Naive thymus-derived CD4-positive, alpha-beta T cell (primary cell): ENCODE measurements around the gene LOXL1. TPM values are rescaled to one million over a fixed set of nuclear protein-coding genes. Genes with fewer than 3 reads are reported as not detected.
A peak's percentile ranks its signal among the peaks of the same experiment; 100 is the strongest.
"Not testable (repeated sequence)": the region's sequence is repeated elsewhere in the genome, so short reads cannot be mapped to it uniquely, and the experiment has no call there.

Experiments
- ATAC-seq: fragments of 150-1000 bp; cut with Tn5 transposase; 2 replicates; pipeline ENCODE4 v1.10.0; 2021; ENCODE audit warnings: mild to moderate bottlenecking, moderate library complexity
- CTCF ChIA-PET: fragments of 350-600 bp; sonication (Branson Sonifier 250); formaldehyde crosslinking; loops from one replicate; lab custom pipeline; 2021; ENCODE audit warnings: antibody characterized with exemption; lab: Charles Lee
- POLR2A ChIA-PET: fragments of 350-600 bp; sonication (Branson Sonifier 250); formaldehyde crosslinking; loops from one replicate; lab custom pipeline; 2021; ENCODE audit warnings: antibody characterized with exemption, inconsistent platforms; lab: Charles Lee
- DNase-seq, 9 donors: peaks; one replicate each; pipeline versions ENCODE4 v3.0.0 to v3.0.0-alpha.2; 2020 to 2022; ENCODE audit warnings: mixed read lengths in 1 of 9
- H3K27ac ChIP-seq: one replicate; pipeline ENCODE4 v1.7.0; 2013; ENCODE audit warnings: mild to moderate bottlenecking, low read depth, low read length, moderate library complexity
- H3K27me3 ChIP-seq, 2 donors: one replicate each; pipeline ENCODE4 v1.7.0; 2013; ENCODE audit warnings: low read length in 2 of 2, mild to moderate bottlenecking in 2 of 2, moderate library complexity in 2 of 2; ENCODE audit not compliant: control insufficient read depth in 2 of 2, insufficient read depth in 2 of 2
- H3K36me3 ChIP-seq, 3 experiments: 1 replicate in 2 of 3; 2 replicates in 1 of 3; pipeline ENCODE4 v1.7.0; 2013; ENCODE audit warnings: low read length in 3 of 3, mild to moderate bottlenecking in 3 of 3, moderate library complexity in 1 of 3; ENCODE audit not compliant: insufficient read depth in 3 of 3, control insufficient read depth in 2 of 3
- H3K4me1 ChIP-seq, 2 donors: one replicate each; pipeline ENCODE4 v1.7.0; 2013; ENCODE audit warnings: low read length in 2 of 2, mild to moderate bottlenecking in 2 of 2, moderate library complexity in 1 of 2; ENCODE audit not compliant: control insufficient read depth in 2 of 2, insufficient read depth in 2 of 2
- H3K4me3 ChIP-seq: 2 replicates; pipeline ENCODE4 v1.7.0; 2013; ENCODE audit warnings: mild to moderate bottlenecking, low read length
- H3K9me3 ChIP-seq, 3 experiments: 1 replicate in 2 of 3; 2 replicates in 1 of 3; pipeline ENCODE4 v1.7.0; 2013; ENCODE audit warnings: low read length in 3 of 3; ENCODE audit not compliant: control insufficient read depth in 2 of 3
- H3K27ac Mint-ChIP-seq, 9 donors: one replicate each; pipeline ENCODE4 v1.8.0; 2020 to 2022; ENCODE audit warnings: mixed read lengths in 9 of 9, mild to moderate bottlenecking in 8 of 9, moderate library complexity in 5 of 9, inconsistent platforms in 2 of 9
- H3K27me3 Mint-ChIP-seq, 5 donors: one replicate each; pipeline ENCODE4 v1.8.0; 2021 to 2022; ENCODE audit warnings: mixed read lengths in 5 of 5, mild to moderate bottlenecking in 1 of 5
- H3K36me3 Mint-ChIP-seq, 5 donors: one replicate each; pipeline ENCODE4 v1.8.0; 2020 to 2022; ENCODE audit warnings: mixed read lengths in 5 of 5, mild to moderate bottlenecking in 3 of 5, inconsistent platforms in 1 of 5
- H3K4me1 Mint-ChIP-seq, 7 donors: one replicate each; pipeline ENCODE4 v1.8.0; 2020 to 2022; ENCODE audit warnings: mixed read lengths in 7 of 7, mild to moderate bottlenecking in 3 of 7, inconsistent platforms in 1 of 7
- H3K4me3 Mint-ChIP-seq, 10 donors: one replicate each; pipeline ENCODE4 v1.8.0; 2020 to 2022; ENCODE audit warnings: mild to moderate bottlenecking in 10 of 10, mixed read lengths in 10 of 10, moderate library complexity in 6 of 10, inconsistent platforms in 2 of 10
- H3K9me3 Mint-ChIP-seq, 11 donors: one replicate each; pipeline ENCODE4 v1.8.0; 2020 to 2022; ENCODE audit warnings: mixed read lengths in 11 of 11, mild to moderate bottlenecking in 4 of 11, inconsistent platforms in 1 of 11, moderate library complexity in 1 of 11
- intact Hi-C, 2 donors: fragments of 100-400 bp; cut with micrococcal nuclease; formaldehyde crosslinking; loops; one replicate each; pipeline ENCODE4 v1.15.1; 2023
- polyA plus RNA-seq, 2 donors: library from polyadenylated mRNA; unstranded; fragments of 300-500 nt; fragmentation: Illumina TruSeq; gene quantifications; one replicate each; pipeline ENCODE4 v1.2.3, GENCODE V29; 2021
- total RNA-seq, 6 experiments: library from RNA in 5 of 6; stranded (reverse) in 5 of 6; gene quantifications; 1 replicate in 5 of 6; 2 replicates in 1 of 6; pipeline ENCODE4 v1.2.3 and lab custom pipeline; 2021 to 2026

Gene LOXL1
- total and polyA plus RNA-seq, 7 experiments from 2014 or later: 0.49 to 2.3 (median 1.3) TPM

DNA sequence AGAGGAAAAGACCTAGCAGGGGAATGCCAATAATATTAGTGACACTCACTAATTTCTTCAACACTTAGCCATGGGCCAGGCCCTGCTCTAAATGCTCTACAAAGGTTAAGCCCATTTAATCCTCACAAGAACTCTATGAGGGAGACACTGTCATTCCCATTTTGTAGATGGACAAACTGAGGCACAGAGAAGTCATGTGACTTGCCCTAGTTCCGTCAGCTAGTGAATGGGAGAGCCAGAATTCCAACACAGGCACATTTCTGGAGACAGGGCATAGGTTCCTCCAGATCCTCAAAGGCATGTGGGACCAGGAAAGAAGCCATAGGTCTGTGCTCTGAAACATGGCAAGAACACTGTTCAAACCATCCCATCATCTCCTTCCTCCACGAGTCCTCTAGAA lies 31.5 kb downstream of the LOXL1 start:
- Histone ChIP-seq H3K27ac (no peak overlapping the region), H3K36me3 (no peaks in the 10 kb centered on the region), H3K9me3 (no peaks in the 10 kb centered on the region), H3K4me1 (peaks cover 12% of the 10 kb centered on the region in 2 donors), H3K27me3 (no peaks in the 10 kb centered on the region), H3K4me3 (no peak overlapping the region)
- no peaks in the 10 kb centered on the region for H3K9me3 Mint-ChIP-seq
- intact Hi-C loops: no loop called here
- no peak for DNase-seq
- ATAC-seq: no peak
- ChIA-PET CTCF (interaction anchor here (1.7 to 2.0 kb wide), 2 partner anchors 17 to 21 kb away, joined by 4 read pairs; no protein-coding TSS in a partner anchor), POLR2A (interaction anchor here (0.8 to 1.0 kb wide), 2 partner anchors 16 to 23 kb away, joined by 3 read pairs; no protein-coding TSS in a partner anchor)
- H3K4me3 Mint-ChIP-seq: peak overlapping the region in 2 of 10 donors; percentile 20 to 58
- H3K27ac Mint-ChIP-seq: peak overlapping the region in 8 of 9 donors; percentile 64 to 97 (median 78)
- H3K27me3 Mint-ChIP-seq: no peaks in the 10 kb centered on the region
- no peaks in the 10 kb centered on the region for H3K36me3 Mint-ChIP-seq
- H3K4me1 Mint-ChIP-seq: peaks cover 15 to 42% (median 37%) of the 10 kb centered on the region in 7 donors

DNA sequence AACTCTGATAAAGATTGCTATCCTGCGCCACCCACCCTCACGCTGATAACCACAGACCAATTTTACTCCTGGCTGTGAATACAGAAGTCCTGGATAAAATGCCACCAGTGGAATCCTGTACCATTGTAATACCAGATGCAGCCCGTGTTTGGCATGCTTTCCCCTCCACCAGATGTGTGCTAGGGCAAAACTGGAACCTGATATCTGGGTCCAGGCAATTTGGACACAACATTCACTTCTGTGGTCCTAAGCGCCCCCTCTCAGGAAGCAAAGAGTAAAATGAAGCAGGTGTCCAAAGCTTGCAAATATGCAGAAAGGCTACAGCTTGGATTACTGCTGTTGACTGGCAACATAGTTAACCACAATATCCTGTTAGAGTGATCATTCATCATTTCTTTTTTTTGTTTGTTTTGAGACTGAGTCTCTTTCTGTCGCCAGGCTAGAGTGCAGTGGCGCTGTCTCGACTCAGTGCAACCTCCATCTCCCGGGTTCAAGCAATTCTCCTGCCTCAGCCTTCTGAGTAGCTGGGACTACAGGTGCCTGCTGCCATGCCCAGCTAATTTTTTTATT lies 32.8 kb downstream of the LOXL1 start:
- H3K36me3 Mint-ChIP-seq: no peaks in the 10 kb centered on the region
- peaks cover 12% of the 10 kb centered on the region in 2 donors for H3K4me1 ChIP-seq
- peak overlapping the region; percentile 14 for H3K27ac ChIP-seq
- H3K4me3 Mint-ChIP-seq: peak overlapping the region; percentile 58 to 76 (median 67)
- H3K27me3 Mint-ChIP-seq: peaks cover 0 to 4% (median 0%) of the 10 kb centered on the region in 5 donors
- intact Hi-C loops: loop anchor here (1.0 kb wide), 1 partner anchor 8 kb away; no protein-coding TSS in a partner anchor
- ChIA-PET CTCF (interaction anchor here (1.0 to 3.3 kb wide), 8 partner anchors 9 to 49 kb away, joined by 3 to 24 read pairs (median 4); partner anchors contain the start of gene PML), POLR2A (interaction anchor here (0.6 to 1.4 kb wide), 6 partner anchors 8 to 599 kb away, joined by 3 to 6 read pairs (median 4); no protein-coding TSS in a partner anchor)
- H3K27ac Mint-ChIP-seq: peak overlapping the region; percentile 78 to 97 (median 88)
- no peaks in the 10 kb centered on the region for H3K27me3 ChIP-seq
- H3K4me1 Mint-ChIP-seq: peaks cover 15 to 42% (median 37%) of the 10 kb centered on the region in 7 donors
- ATAC-seq (peak; percentile 91), DNase-seq (peak in 7 of 9 donors; percentile 36 to 74 (median 67))
- no peaks in the 10 kb centered on the region for H3K9me3 ChIP-seq
- H3K36me3 ChIP-seq: no peaks in the 10 kb centered on the region
- H3K4me3 ChIP-seq: no peak overlapping the region
- no peaks in the 10 kb centered on the region for H3K9me3 Mint-ChIP-seq

DNA sequence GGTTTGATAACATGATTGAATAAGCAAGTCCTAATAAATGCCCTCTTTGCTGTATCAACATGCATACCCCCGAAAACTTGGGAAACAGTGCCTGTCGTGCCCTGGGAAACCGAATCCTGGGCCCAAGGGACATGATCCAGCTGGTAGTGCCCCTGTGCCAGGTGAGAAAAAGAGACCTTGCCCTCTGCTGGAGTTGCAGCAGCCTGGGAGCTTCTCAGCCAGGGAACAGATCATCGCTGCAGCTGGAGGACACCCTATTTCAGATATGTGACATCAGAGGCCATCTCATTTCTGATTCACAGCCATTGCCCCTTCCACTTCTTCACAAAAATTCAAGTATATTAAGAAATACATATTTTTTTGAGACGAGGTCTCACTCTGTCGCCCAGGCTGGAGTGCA lies 33.5 kb downstream of the LOXL1 start:
- H3K27me3 ChIP-seq: no peaks in the 10 kb centered on the region
- ATAC-seq (no peak), DNase-seq (no peak)
- Mint-ChIP-seq H3K4me3 (peak overlapping the region in 9 of 10 donors; percentile 58 to 76 (median 71)), H3K27me3 (peaks cover 0 to 4% (median 0%) of the 10 kb centered on the region in 5 donors), H3K27ac (peak overlapping the region; percentile 78 to 97 (median 88)), H3K9me3 (peaks cover 0 to 1% (median 0%) of the 10 kb centered on the region in 11 donors), H3K4me1 (peaks cover 18 to 45% (median 41%) of the 10 kb centered on the region in 7 donors), H3K36me3 (no peaks in the 10 kb centered on the region)
- H3K4me1 ChIP-seq: peaks cover 12 to 13% of the 10 kb centered on the region in 2 donors
- intact Hi-C loops: loop anchor here (1.0 to 5.0 kb wide), 2 partner anchors 8 to 32 kb away; partner anchors contain the start of gene LOXL1 (in 1 of the 2)
- ChIA-PET POLR2A (interaction anchor here (1.2 to 1.4 kb wide), 2 partner anchors 12 to 32 kb away, joined by 6 read pairs; no protein-coding TSS in a partner anchor), CTCF (interaction anchor here (0.7 to 3.3 kb wide), 9 partner anchors 8 to 336 kb away, joined by 3 to 24 read pairs (median 4); partner anchors contain the start of gene PML)
- no peaks in the 10 kb centered on the region for H3K36me3 ChIP-seq
- H3K9me3 ChIP-seq: no peaks in the 10 kb centered on the region
- no peak overlapping the region for H3K4me3 ChIP-seq
- H3K27ac ChIP-seq: peak overlapping the region; percentile 14

DNA sequence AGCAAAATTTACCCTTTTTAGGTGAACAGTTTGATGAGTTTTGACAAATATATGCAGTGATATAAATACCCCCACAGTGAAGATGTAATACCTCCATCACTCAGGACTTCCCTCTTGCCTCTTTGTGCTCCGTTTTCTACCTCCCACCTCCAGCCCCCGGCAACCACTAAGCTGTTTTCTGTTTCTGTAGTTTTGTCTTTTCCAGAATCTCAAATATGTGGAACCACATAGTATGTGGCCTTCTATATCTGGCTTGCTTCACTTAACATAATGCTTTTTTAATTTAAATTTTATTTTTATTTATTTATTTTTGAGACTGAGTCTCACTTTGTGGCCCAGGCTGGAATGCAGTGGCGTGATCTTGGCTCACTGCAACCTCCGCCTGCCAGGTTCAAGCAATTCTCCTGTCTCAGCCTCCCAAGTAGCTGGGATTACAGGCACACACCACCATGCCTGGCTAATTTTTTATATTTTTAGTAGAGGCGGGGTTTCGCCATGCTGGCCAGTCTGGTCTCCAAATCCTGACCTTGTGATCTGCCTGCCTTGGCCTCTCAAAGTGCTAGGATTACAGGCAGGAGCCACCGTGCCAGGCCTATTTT lies 34.3 kb downstream of the LOXL1 start:
- H3K9me3 ChIP-seq, H3K27me3 ChIP-seq, H3K27ac ChIP-seq, ATAC-seq, H3K36me3 Mint-ChIP-seq, H3K36me3 ChIP-seq, DNase-seq, H3K9me3 Mint-ChIP-seq, H3K27me3 Mint-ChIP-seq, H3K4me3 ChIP-seq: not testable (repeated sequence)
- ChIA-PET CTCF (interaction anchor here (0.6 to 3.3 kb wide), 7 partner anchors 9 to 1369 kb away, joined by 3 to 24 read pairs (median 4); partner anchors contain the start of gene PML), POLR2A (interaction anchor here (0.6 to 1.2 kb wide), 2 partner anchors 11 to 13 kb away, joined by 4 to 6 read pairs; no protein-coding TSS in a partner anchor)
- Mint-ChIP-seq H3K4me3 (peak overlapping the region in 2 of 10 donors; percentile 27 to 47), H3K27ac (peak overlapping the region in 7 of 9 donors; percentile 30 to 70 (median 56)), H3K4me1 (peaks cover 26 to 53% (median 48%) of the 10 kb centered on the region in 7 donors)
- H3K4me1 ChIP-seq: peaks cover 19 to 20% of the 10 kb centered on the region in 2 donors
- intact Hi-C loops: loop anchor here in 1 of 2 donors (5.0 kb wide), 1 partner anchor 33 kb away; the partner anchor contains the start of gene LOXL1

DNA sequence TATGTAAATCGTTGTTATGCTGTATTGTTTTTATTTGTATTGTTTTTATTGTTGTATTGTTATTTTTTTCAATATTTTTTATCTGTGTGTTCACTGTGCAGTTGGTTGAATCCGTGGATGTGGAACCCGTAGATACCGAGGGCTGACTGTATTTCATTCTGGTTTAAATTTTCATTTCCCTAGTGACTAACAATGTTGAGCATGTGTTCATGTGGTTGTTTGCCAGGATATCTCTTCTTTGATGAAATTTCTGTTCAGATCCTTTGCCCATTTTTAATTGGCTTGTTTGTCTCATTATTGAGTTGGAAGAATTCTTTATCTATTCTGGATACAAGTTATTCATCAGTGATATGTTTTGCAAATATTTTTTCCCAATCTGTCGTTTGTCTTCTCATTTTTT lies 36.2 kb downstream of the LOXL1 start:
- Mint-ChIP-seq H3K4me1 (peaks cover 30 to 64% (median 57%) of the 10 kb centered on the region in 7 donors), H3K27me3 (peaks cover 0 to 4% (median 0%) of the 10 kb centered on the region in 5 donors), H3K36me3 (no peaks in the 10 kb centered on the region), H3K9me3 (peaks cover 0 to 1% (median 0%) of the 10 kb centered on the region in 11 donors), H3K4me3 (no peak overlapping the region), H3K27ac (peak overlapping the region in 3 of 9 donors; percentile 21 to 42 (median 28))
- Histone ChIP-seq H3K4me1 (peaks cover 26 to 34% of the 10 kb centered on the region in 2 donors), H3K27ac (no peak overlapping the region), H3K36me3 (no peaks in the 10 kb centered on the region), H3K4me3 (no peak overlapping the region), H3K27me3 (no peaks in the 10 kb centered on the region), H3K9me3 (no peaks in the 10 kb centered on the region)
- DNase-seq (no peak), ATAC-seq (no peak)
- intact Hi-C loops: loop anchor here in 1 of 2 donors (5.0 kb wide), 1 partner anchor 35 kb away; the partner anchor contains the start of gene LOXL1
- ChIA-PET CTCF (interaction anchor here (4.3 kb wide), 1 partner anchor 12 kb away, joined by 68 read pairs; no protein-coding TSS in a partner anchor), POLR2A (no interaction called here)

DNA sequence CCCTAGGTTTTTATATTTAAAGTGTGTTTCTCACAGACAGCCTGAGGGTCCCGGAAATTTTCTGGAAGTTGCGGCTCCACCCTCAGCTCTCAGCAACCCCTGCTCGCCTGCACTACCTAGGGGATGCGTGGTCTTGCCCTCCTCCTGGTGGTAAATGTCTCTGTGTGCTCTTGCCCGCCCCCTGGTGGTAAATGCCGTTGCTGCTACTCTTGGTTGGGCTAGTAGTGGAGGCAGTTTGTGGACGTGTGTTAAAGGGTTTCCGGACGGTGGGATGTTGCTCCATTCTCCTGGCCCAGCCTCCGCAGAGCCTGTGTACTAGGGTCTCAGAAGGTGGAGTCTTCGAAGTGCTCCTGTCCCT lies 38.5 kb downstream of the LOXL1 start:
- intact Hi-C loops: loop anchor here (1.0 to 5.0 kb wide), 6 partner anchors 9 to 90 kb away; partner anchors contain the start of genes LOXL1 (in 1 of the 2) and PML (in 1 of the 2)
- Mint-ChIP-seq H3K27ac (peak overlapping the region; percentile 46 to 94 (median 88)), H3K9me3 (peaks cover 0 to 1% (median 0%) of the 10 kb centered on the region in 11 donors), H3K4me3 (peak overlapping the region; percentile 75 to 90 (median 84)), H3K4me1 (peaks cover 23 to 52% (median 45%) of the 10 kb centered on the region in 7 donors), H3K36me3 (no peaks in the 10 kb centered on the region), H3K27me3 (peaks cover 0 to 4% (median 0%) of the 10 kb centered on the region in 5 donors)
- H3K9me3 ChIP-seq: no peaks in the 10 kb centered on the region
- POLR2A ChIA-PET: interaction anchor here (1.1 to 3.3 kb wide), 4 partner anchors 12 to 30 kb away, joined by 3 to 25 read pairs (median 5); partner anchors contain the start of gene PML
- DNase-seq (peak; percentile 74 to 89 (median 83)), ATAC-seq (peak; percentile 95)
- H3K36me3 ChIP-seq: no peaks in the 10 kb centered on the region
- H3K4me1 ChIP-seq: peaks cover 15 to 25% of the 10 kb centered on the region in 2 donors
- H3K27me3 ChIP-seq: no peaks in the 10 kb centered on the region
- CTCF ChIA-PET: interaction anchor here (0.7 to 4.3 kb wide), 8 partner anchors 8 to 45 kb away, joined by 3 to 68 read pairs (median 4); no protein-coding TSS in a partner anchor
- peak overlapping the region; percentile 75 for H3K4me3 ChIP-seq
- H3K27ac ChIP-seq: peak overlapping the region; percentile 33
